WTC11 (cell line): ENCODE measurements around the gene ACSF3. TPM values are rescaled to one million over a fixed set of nuclear protein-coding genes. Genes with fewer than 3 reads are reported as not detected.

Experiments used
- ATAC-seq: fragments of 200-7000 bp; cut with Tn5 transposase; 2 replicates; pipeline ENCODE4 v1.10.0; 2021; ENCODE audit warnings: mild to moderate bottlenecking, moderate library complexity
- CTCF ChIA-PET: fragments of 300-600 bp; sonication (Branson Sonifier 250); formaldehyde crosslinking; loops from one replicate; lab custom pipeline; 2021; ENCODE audit warnings: antibody characterized with exemption; lab: Charles Lee
- POLR2A ChIA-PET: fragments of 350-600 bp; sonication (Branson Sonifier 250); formaldehyde crosslinking; loops from one replicate; lab custom pipeline; 2021; ENCODE audit warnings: antibody characterized with exemption; lab: Charles Lee
- DNase-seq: peaks from one replicate; pipeline ENCODE4 v3.0.0; 2021; ENCODE audit warnings: low spot score
- H3K27ac Mint-ChIP-seq: 2 replicates; pipeline ENCODE4 v1.8.0; 2021; ENCODE audit warnings: mixed read lengths
- H3K27me3 Mint-ChIP-seq: 2 replicates; pipeline ENCODE4 v1.8.0; 2021; ENCODE audit warnings: low read depth, mild to moderate bottlenecking, moderate library complexity, mixed read lengths
- H3K36me3 Mint-ChIP-seq: 2 replicates; pipeline ENCODE4 v1.8.0; 2021; ENCODE audit warnings: mixed read lengths
- H3K4me1 Mint-ChIP-seq: 2 replicates; pipeline ENCODE4 v1.8.0; 2022; ENCODE audit warnings: mixed read lengths
- H3K4me3 Mint-ChIP-seq: 2 replicates; pipeline ENCODE4 v1.8.0; 2021; ENCODE audit warnings: mild to moderate bottlenecking, moderate library complexity, mixed read lengths
- H3K9me3 Mint-ChIP-seq: 2 replicates; pipeline ENCODE4 v1.8.0; 2021; ENCODE audit warnings: mixed read lengths
- ATF1 ChIP-seq: sonication (generic); formaldehyde crosslinking; IDR thresholded peaks from 2 replicates; pipeline ENCODE4 v1.8.1; 2023; ENCODE audit warnings: mild to moderate bottlenecking, moderate library complexity, missing genetic modification reagents
- ESRRA ChIP-seq: sonication (generic); formaldehyde crosslinking; IDR thresholded peaks from 2 replicates; pipeline ENCODE4 v1.8.1; 2022; ENCODE audit warnings: mild to moderate bottlenecking, missing genetic modification reagents, borderline replicate concordance
- FOXK1 ChIP-seq: sonication (generic); formaldehyde crosslinking; IDR thresholded peaks from 2 replicates; pipeline ENCODE4 v1.8.0; 2022; ENCODE audit warnings: mild to moderate bottlenecking, moderate library complexity, missing genetic modification reagents
- GTF2I ChIP-seq: fragments of 250-450 bp; sonication (Bioruptor Pico); conservative IDR thresholded peaks from 2 replicates; pipeline ENCODE4 v1.4.0; 2021; ENCODE audit warnings: mild to moderate bottlenecking
- KAT7 ChIP-seq: sonication (generic); formaldehyde crosslinking; IDR thresholded peaks from 2 replicates; pipeline ENCODE4 v1.8.1; 2023; ENCODE audit warnings: missing genetic modification reagents, mild to moderate bottlenecking, borderline replicate concordance
- NR1H2 ChIP-seq: sonication (generic); formaldehyde crosslinking; IDR thresholded peaks from 2 replicates; pipeline ENCODE4 v1.9.0; 2021; ENCODE audit warnings: mild to moderate bottlenecking, moderate library complexity, missing genetic modification reagents
- TP53 ChIP-seq: sonication (generic); formaldehyde crosslinking; IDR thresholded peaks from 2 replicates; pipeline ENCODE4 v1.8.1; 2023; ENCODE audit warnings: mild to moderate bottlenecking, missing genetic modification reagents
- ZNF138 ChIP-seq: sonication (generic); formaldehyde crosslinking; conservative IDR thresholded peaks from 2 replicates; pipeline ENCODE4 v1.8.1; 2022; ENCODE audit warnings: mild to moderate bottlenecking, moderate library complexity, missing genetic modification reagents
- ZNF219 ChIP-seq: sonication (generic); formaldehyde crosslinking; IDR thresholded peaks from 2 replicates; pipeline ENCODE4 v1.8.0; 2023; ENCODE audit warnings: missing genetic modification reagents, mild to moderate bottlenecking, borderline replicate concordance
- ZNF232 ChIP-seq: sonication (generic); formaldehyde crosslinking; IDR thresholded peaks from 2 replicates; pipeline ENCODE4 v1.8.0; 2022; ENCODE audit warnings: mild to moderate bottlenecking, missing genetic modification reagents
- ZNF416 ChIP-seq: fragments of 250-450 bp; sonication (Bioruptor Pico); IDR thresholded peaks from 2 replicates; pipeline ENCODE4 v1.9.0; 2021; ENCODE audit warnings: mild to moderate bottlenecking, inconsistent platforms
- total RNA-seq: library from RNA; stranded (reverse); gene quantifications from 3 replicates; pipeline ENCODE4 v1.2.3, GENCODE V29; 2021
- TF ChIP-seq, protein P1 (sequence below): sonication (generic); formaldehyde crosslinking; IDR thresholded peaks from 2 replicates; pipeline ENCODE4 v1.8.1; 2023; ENCODE audit warnings: mild to moderate bottlenecking, missing genetic modification reagents, moderate library complexity
- TF ChIP-seq, protein P2 (sequence below): sonication (generic); formaldehyde crosslinking; IDR thresholded peaks from 2 replicates; pipeline ENCODE4 v1.8.1; 2023; ENCODE audit warnings: mild to moderate bottlenecking, moderate library complexity, missing genetic modification reagents
- TF ChIP-seq, protein P3 (sequence below): sonication (generic); formaldehyde crosslinking; IDR thresholded peaks from 2 replicates; pipeline ENCODE4 v1.8.0; 2023; ENCODE audit warnings: mild to moderate bottlenecking, missing genetic modification reagents
- TF ChIP-seq, protein P4 (sequence below): sonication (generic); formaldehyde crosslinking; IDR thresholded peaks from 2 replicates; pipeline ENCODE4 v1.8.0; 2022; ENCODE audit warnings: mild to moderate bottlenecking, missing genetic modification reagents
- TF ChIP-seq, protein P5 (sequence below): fragments of 250-450 bp; sonication (Bioruptor Pico); IDR thresholded peaks from 2 replicates; pipeline ENCODE4 v2.1.2; 2022; ENCODE audit warnings: mild to moderate bottlenecking, moderate library complexity

The ACSF3 gene
- total RNA-seq, 1 experiment from 2014 or later, result 22.9 TPM

DNA sequence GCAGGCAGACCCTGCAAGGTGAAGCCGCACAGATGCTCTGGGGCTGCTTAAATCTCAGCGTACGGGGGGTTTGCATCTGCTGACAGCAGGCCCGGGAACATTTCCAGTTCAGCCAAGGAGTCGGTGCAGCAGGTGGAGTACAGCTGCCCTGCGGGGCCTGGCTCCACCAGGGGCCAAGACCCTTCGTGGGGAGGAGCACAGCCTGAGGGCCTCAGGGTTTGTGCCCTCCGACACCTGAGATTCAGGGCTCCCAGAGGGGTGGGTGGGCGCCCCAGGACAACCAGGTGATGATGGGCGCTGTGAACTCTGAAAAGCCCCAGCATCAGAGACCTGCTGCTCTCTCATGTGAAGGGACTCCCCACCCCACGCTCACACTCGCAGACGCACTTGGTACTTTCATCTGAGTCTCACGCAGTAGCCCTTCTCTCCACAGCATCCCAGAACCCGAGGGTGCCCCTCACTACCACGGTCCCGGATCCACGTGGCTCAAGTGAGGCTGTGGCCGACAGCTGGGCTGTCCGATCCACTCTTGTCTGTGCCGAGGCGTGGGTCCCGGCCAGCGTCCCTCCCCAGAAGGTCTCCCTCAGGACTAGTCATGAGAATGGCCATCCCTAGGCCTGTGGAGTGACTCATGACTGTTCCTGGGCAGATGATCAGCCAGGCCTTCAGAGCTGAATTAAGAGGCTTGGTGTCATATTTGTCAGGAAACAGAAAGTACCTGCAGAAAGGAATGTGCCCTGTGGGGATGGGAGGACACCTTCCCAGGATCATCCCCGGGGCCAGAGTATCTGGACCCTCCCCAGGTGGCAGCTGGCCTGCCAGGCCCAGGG is 29.6 kb downstream of the ACSF3 start:
- ChIA-PET CTCF (interaction anchor here (0.7 kb wide), 1 partner anchor 44 kb away, joined by 3 read pairs; no protein-coding TSS in a partner anchor), POLR2A (no interaction called here)
- Mint-ChIP-seq H3K27ac (no peak overlapping the region; the same call in 1 of the 2 replicates), H3K4me1 (peaks cover 4% of the 10 kb centered on the region), H3K27me3 (no peaks in the 10 kb centered on the region)
- peak; percentile 8 for DNase-seq
- TF ChIP-seq, protein P1, sequence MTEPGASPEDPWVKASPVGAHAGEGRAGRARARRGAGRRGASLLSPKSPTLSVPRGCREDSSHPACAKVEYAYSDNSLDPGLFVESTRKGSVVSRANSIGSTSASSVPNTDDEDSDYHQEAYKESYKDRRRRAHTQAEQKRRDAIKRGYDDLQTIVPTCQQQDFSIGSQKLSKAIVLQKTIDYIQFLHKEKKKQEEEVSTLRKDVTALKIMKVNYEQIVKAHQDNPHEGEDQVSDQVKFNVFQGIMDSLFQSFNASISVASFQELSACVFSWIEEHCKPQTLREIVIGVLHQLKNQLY (CRISPR knock-in tag), result no peak
- TF ChIP-seq ZNF232, result no peak
- TF ChIP-seq, all 79 proteins: peak for 0
- ATAC-seq, result no peak
- Mint-ChIP-seq H3K4me3 (no peak overlapping the region), H3K9me3 (peaks cover 10% of the 10 kb centered on the region), H3K36me3 (peaks cover 41% of the 10 kb centered on the region)

DNA sequence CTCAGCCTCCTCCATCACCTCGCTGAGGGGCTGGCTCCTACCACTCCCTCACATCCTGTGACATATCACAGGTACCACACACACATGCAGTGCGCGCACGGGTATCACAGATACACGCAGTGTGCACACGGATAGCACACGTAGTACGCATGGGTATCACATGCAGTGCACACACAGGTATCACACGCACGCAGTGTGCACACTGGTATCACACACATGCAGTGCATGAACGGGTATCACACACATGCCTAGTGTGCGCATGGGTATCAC is 30.1 kb downstream of the ACSF3 start:
- Mint-ChIP-seq H3K4me1 (no peaks in the 10 kb centered on the region), H3K27me3 (no peaks in the 10 kb centered on the region), H3K27ac (peak overlapping the region; percentile 54; the same call in 1 of the 2 replicates), H3K36me3 (peaks cover 44% of the 10 kb centered on the region), H3K4me3 (no peak overlapping the region), H3K9me3 (peaks cover 12% of the 10 kb centered on the region)
- TF ChIP-seq ZNF138 (no peak), ZNF416 (CRISPR knock-in tag) (no peak)
- TF ChIP-seq, protein P2, sequence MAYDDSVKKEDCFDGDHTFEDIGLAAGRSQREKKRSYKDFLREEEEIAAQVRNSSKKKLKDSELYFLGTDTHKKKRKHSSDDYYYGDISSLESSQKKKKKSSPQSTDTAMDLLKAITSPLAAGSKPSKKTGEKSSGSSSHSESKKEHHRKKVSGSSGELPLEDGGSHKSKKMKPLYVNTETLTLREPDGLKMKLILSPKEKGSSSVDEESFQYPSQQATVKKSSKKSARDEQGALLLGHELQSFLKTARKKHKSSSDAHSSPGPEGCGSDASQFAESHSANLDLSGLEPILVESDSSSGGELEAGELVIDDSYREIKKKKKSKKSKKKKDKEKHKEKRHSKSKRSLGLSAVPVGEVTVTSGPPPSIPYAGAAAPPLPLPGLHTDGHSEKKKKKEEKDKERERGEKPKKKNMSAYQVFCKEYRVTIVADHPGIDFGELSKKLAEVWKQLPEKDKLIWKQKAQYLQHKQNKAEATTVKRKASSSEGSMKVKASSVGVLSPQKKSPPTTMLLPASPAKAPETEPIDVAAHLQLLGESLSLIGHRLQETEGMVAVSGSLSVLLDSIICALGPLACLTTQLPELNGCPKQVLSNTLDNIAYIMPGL, result no peak
- DNase-seq (no peak), ATAC-seq (no peak)
- ChIA-PET CTCF (no interaction called here), POLR2A (no interaction called here)

DNA sequence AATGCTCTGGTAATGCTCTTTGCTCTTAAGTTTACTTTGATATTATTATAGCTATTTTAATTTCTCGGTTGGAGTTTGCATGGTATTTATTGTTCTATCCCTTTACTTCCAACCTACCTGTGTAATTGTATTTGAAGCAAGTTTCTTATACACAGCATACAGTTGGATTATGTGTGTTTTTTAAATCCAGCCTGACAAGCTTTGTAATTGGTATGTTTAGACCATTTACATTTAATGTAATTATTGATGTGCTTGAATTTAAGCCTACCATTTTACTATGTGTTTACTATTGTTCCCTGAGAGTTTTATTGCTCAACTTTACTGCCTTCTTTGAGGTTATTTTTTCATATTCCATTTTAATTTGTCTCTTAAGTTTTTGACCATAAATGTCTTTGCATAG is 35.7 kb downstream of the ACSF3 start:
- H3K9me3 Mint-ChIP-seq, result peaks cover 25% of the 10 kb centered on the region
- CTCF ChIA-PET, result no interaction called here
- no peak overlapping the region for H3K27ac Mint-ChIP-seq
- H3K36me3 Mint-ChIP-seq, result peaks cover 46% of the 10 kb centered on the region
- H3K27me3 Mint-ChIP-seq, result no peaks in the 10 kb centered on the region
- POLR2A ChIA-PET, result no interaction called here
- no peak for DNase-seq
- peaks cover 3% of the 10 kb centered on the region for H3K4me1 Mint-ChIP-seq
- TF ChIP-seq, protein P3, sequence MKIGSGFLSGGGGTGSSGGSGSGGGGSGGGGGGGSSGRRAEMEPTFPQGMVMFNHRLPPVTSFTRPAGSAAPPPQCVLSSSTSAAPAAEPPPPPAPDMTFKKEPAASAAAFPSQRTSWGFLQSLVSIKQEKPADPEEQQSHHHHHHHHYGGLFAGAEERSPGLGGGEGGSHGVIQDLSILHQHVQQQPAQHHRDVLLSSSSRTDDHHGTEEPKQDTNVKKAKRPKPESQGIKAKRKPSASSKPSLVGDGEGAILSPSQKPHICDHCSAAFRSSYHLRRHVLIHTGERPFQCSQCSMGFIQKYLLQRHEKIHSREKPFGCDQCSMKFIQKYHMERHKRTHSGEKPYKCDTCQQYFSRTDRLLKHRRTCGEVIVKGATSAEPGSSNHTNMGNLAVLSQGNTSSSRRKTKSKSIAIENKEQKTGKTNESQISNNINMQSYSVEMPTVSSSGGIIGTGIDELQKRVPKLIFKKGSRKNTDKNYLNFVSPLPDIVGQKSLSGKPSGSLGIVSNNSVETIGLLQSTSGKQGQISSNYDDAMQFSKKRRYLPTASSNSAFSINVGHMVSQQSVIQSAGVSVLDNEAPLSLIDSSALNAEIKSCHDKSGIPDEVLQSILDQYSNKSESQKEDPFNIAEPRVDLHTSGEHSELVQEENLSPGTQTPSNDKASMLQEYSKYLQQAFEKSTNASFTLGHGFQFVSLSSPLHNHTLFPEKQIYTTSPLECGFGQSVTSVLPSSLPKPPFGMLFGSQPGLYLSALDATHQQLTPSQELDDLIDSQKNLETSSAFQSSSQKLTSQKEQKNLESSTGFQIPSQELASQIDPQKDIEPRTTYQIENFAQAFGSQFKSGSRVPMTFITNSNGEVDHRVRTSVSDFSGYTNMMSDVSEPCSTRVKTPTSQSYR (CRISPR knock-in tag), result no peak
- TF ChIP-seq NR1H2 (CRISPR knock-in tag) (no peak), FOXK1 (no peak), ESRRA (CRISPR knock-in tag) (no peak), ATF1 (no peak), ZNF219 (CRISPR knock-in tag) (no peak), KAT7 (CRISPR knock-in tag) (no peak), TP53 (CRISPR knock-in tag) (no peak), GTF2I (CRISPR knock-in tag) (no peak)
- TF ChIP-seq, protein P4, sequence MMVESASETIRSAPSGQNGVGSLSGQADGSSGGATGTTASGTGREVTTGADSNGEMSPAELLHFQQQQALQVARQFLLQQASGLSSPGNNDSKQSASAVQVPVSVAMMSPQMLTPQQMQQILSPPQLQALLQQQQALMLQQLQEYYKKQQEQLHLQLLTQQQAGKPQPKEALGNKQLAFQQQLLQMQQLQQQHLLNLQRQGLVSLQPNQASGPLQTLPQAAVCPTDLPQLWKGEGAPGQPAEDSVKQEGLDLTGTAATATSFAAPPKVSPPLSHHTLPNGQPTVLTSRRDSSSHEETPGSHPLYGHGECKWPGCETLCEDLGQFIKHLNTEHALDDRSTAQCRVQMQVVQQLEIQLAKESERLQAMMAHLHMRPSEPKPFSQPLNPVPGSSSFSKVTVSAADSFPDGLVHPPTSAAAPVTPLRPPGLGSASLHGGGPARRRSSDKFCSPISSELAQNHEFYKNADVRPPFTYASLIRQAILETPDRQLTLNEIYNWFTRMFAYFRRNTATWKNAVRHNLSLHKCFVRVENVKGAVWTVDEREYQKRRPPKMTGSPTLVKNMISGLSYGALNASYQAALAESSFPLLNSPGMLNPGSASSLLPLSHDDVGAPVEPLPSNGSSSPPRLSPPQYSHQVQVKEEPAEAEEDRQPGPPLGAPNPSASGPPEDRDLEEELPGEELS (CRISPR knock-in tag), result no peak
- TF ChIP-seq, protein P5, sequence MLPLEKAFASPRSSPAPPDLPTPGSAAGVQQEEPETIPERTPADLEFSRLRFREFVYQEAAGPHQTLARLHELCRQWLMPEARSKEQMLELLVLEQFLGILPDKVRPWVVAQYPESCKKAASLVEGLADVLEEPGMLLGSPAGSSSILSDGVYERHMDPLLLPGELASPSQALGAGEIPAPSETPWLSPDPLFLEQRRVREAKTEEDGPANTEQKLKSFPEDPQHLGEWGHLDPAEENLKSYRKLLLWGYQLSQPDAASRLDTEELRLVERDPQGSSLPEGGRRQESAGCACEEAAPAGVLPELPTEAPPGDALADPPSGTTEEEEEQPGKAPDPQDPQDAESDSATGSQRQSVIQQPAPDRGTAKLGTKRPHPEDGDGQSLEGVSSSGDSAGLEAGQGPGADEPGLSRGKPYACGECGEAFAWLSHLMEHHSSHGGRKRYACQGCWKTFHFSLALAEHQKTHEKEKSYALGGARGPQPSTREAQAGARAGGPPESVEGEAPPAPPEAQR (CRISPR knock-in tag), result no peak
- TF ChIP-seq, all 79 proteins: peak for 0
- no peak for ATAC-seq
- no peak overlapping the region for H3K4me3 Mint-ChIP-seq
